B cell (primary cell): ENCODE measurements around the gene RNF39. TPM values are rescaled to one million over a fixed set of nuclear protein-coding genes. Genes with fewer than 3 reads are reported as not detected.

ENCODE experiments used
- ATAC-seq: fragments of 200-7000 bp; cut with Tn5 transposase; one replicate; pipeline ENCODE4 v1.10.0; 2021; ENCODE audit warnings: low read depth, mild to moderate bottlenecking, moderate number of reproducible peaks, moderate library complexity
- CTCF ChIA-PET: fragments of 350-600 bp; sonication (Branson Sonifier 250); formaldehyde crosslinking; loops from one replicate; lab custom pipeline; 2021; ENCODE audit warnings: antibody characterized with exemption, inconsistent platforms; lab: Charles Lee
- POLR2A ChIA-PET: fragments of 350-600 bp; sonication (Branson Sonifier 250); formaldehyde crosslinking; loops from one replicate; lab custom pipeline; 2021; ENCODE audit warnings: antibody characterized with exemption; lab: Charles Lee
- DNase-seq: peaks from one replicate; pipeline ENCODE4 v3.0.0; 2013
- H2AFZ ChIP-seq: 2 replicates; pipeline ENCODE4 v1.6.1; 2012; ENCODE audit warnings: mild to moderate bottlenecking, low read depth, low read length; ENCODE audit not compliant: insufficient read depth, poor library complexity, severe bottlenecking
- H3K27ac ChIP-seq, 2 donors: 1 replicate in 1 of 2; 2 replicates in 1 of 2; pipeline ENCODE4 v1.5.1; 2012 to 2013; ENCODE audit warnings: low read length in 2 of 2, mild to moderate bottlenecking in 2 of 2, moderate library complexity in 1 of 2
- H3K27me3 ChIP-seq, 4 experiments: fragments of 200-600 bp in 1 of 4; sonication (generic) in 1 of 4; replicated peaks in 1 of 4; 1 replicate in 2 of 4; 2 replicates in 2 of 4; pipeline versions ENCODE4 v1.6.1 to v1.7.0; 2013 to 2016; ENCODE audit warnings: low read length in 3 of 4, mild to moderate bottlenecking in 2 of 4, mixed read lengths in 1 of 4, moderate library complexity in 1 of 4; ENCODE audit not compliant: insufficient read depth in 4 of 4, control insufficient read depth in 3 of 4; ENCODE audit errors: control extremely low read depth in 1 of 4
- H3K36me3 ChIP-seq, 2 experiments: replicated peaks in 1 of 2; 1 replicate in 1 of 2; 2 replicates in 1 of 2; pipeline versions ENCODE4 v1.6.1 to v1.7.1; 2013; ENCODE audit warnings: low read length in 1 of 2; ENCODE audit not compliant: insufficient read depth in 2 of 2, control insufficient read depth in 1 of 2; ENCODE audit errors: control extremely low read depth in 1 of 2, extremely low read depth in 1 of 2
- H3K4me1 ChIP-seq, 2 donors: fragments of 200-600 bp in 1 of 2; sonication (generic) in 1 of 2; 1 replicate in 1 of 2; 2 replicates in 1 of 2; pipeline versions ENCODE4 v1.5.1 to v1.6.1; 2013 to 2017; ENCODE audit warnings: low read length in 2 of 2; ENCODE audit not compliant: control insufficient read depth in 2 of 2, insufficient read depth in 2 of 2
- H3K4me2 ChIP-seq: replicated peaks from 2 replicates; pipeline ENCODE3; 2012; ENCODE audit warnings: mild to moderate bottlenecking, low read depth, low read length; ENCODE audit not compliant: poor library complexity, severe bottlenecking
- H3K4me3 ChIP-seq, 5 experiments: fragments of 200-600 bp in 1 of 5; sonication (generic) in 1 of 5; 1 replicate in 3 of 5; 2 replicates in 2 of 5; pipeline versions ENCODE4 v1.5.1 to v1.7.0; 2011 to 2016; ENCODE audit warnings: low read length in 4 of 5, mild to moderate bottlenecking in 4 of 5, low read depth in 2 of 5, control low read depth in 1 of 5, moderate library complexity in 1 of 5; ENCODE audit not compliant: insufficient read depth in 1 of 5; ENCODE audit errors: control extremely low read depth in 1 of 5, extremely low read depth in 1 of 5
- H3K79me2 ChIP-seq: fragments of 200-600 bp; sonication (generic); one replicate; pipeline ENCODE4 v1.6.0; 2016; ENCODE audit warnings: low read length; ENCODE audit not compliant: control insufficient read depth, insufficient read depth
- H3K9ac ChIP-seq: fragments of 200-600 bp; sonication (generic); 2 replicates; pipeline ENCODE4 v1.6.1; 2017; ENCODE audit warnings: mild to moderate bottlenecking, low read length, moderate library complexity
- H3K9me3 ChIP-seq, 3 donors: one replicate each; pipeline versions ENCODE4 v1.6.1 to v1.7.1; 2013; ENCODE audit warnings: low read length in 2 of 3; ENCODE audit not compliant: control insufficient read depth in 2 of 3, insufficient read depth in 1 of 3; ENCODE audit errors: control extremely low read depth in 1 of 3
- H4K20me1 ChIP-seq: 2 replicates; pipeline ENCODE4 v1.6.0; 2012; ENCODE audit warnings: mild to moderate bottlenecking, low read length; ENCODE audit not compliant: insufficient read depth, control insufficient read depth, poor library complexity, severe bottlenecking
- H3K27ac Mint-ChIP-seq: one replicate; pipeline ENCODE4 v1.8.0; 2021; ENCODE audit warnings: mixed read lengths
- H3K27me3 Mint-ChIP-seq: one replicate; pipeline ENCODE4 v1.8.0; 2021; ENCODE audit warnings: mixed read lengths
- H3K4me1 Mint-ChIP-seq: one replicate; pipeline ENCODE4 v1.8.0; 2021; ENCODE audit warnings: mixed read lengths
- H3K4me3 Mint-ChIP-seq: one replicate; pipeline ENCODE4 v1.8.0; 2021; ENCODE audit warnings: mixed read lengths
- H3K9me3 Mint-ChIP-seq: one replicate; pipeline ENCODE4 v1.8.0; 2022; ENCODE audit warnings: mixed read lengths; ENCODE audit not compliant: insufficient read depth
- CTCF ChIP-seq: fragments of 200-600 bp; IDR thresholded peaks from one replicate; pipeline ENCODE4 v1.8.0; 2022; ENCODE audit warnings: antibody characterized with exemption, mild to moderate bottlenecking
- EZH2 ChIP-seq: IDR thresholded peaks from 2 replicates; pipeline ENCODE4 v1.6.1; 2012; ENCODE audit warnings: borderline replicate concordance, low read depth, mild to moderate bottlenecking, moderate library complexity, low read length; ENCODE audit not compliant: insufficient read depth, poor library complexity, severe bottlenecking
- WGBS: methylation state at CpG from one replicate; pipeline ENCODE4 v1.1.5; 2013; ENCODE audit warnings: missing lambda C conversion rate; ENCODE audit not compliant: insufficient coverage; 5-methylcytosine and 5-hydroxymethylcytosine counted together
- intact Hi-C: fragments of 100-400 bp; cut with micrococcal nuclease; formaldehyde crosslinking; loops from one replicate; pipeline ENCODE4 v1.10.0; 2022
- polyA plus RNA-seq: library from polyadenylated mRNA; depleted of rRNA; stranded (reverse); fragments of >200 nt; gene quantifications from 2 replicates; pipeline ENCODE4 v1.2.3, GENCODE V29; 2012
- total RNA-seq, 2 donors: library from RNA; stranded (reverse); fragments of 120-200 nt in 1 of 2; gene quantifications; 1 replicate in 1 of 2; 2 replicates in 1 of 2; pipeline versions ENCODE4 v1.2.3 to v1.2.4, GENCODE V29; 2013 to 2022

RNF39 gene
- total and polyA plus RNA-seq, 2 donors (not counting 1 experiment from before 2014, with no cell fraction given), result not detected

- ChIA-PET POLR2A (interaction anchor here (0.6 to 1.5 kb wide), 7 partner anchors 11 to 1475 kb away, joined by 3 to 5 read pairs (median 3); partner anchors contain the start of gene DDX39B), CTCF (interaction anchor here (1.0 to 2.0 kb wide), 4 partner anchors 35 to 217 kb away, joined by 3 to 4 read pairs (median 4); no protein-coding TSS in a partner anchor)
- Histone ChIP-seq H3K27me3 (peaks cover 0 to 13% (median 6%) of the 10 kb centered on the region in 4 experiments), H3K79me2 (peaks cover 43% of the 10 kb centered on the region), H3K4me1 (peaks cover 40 to 42% of the 10 kb centered on the region in 2 donors), H3K9me3 (no peaks in the 10 kb centered on the region), H2AFZ (peak overlapping the region; percentile 61), H4K20me1 (peaks cover 26% of the 10 kb centered on the region), H3K27ac (peak overlapping the region; percentile 93 to 97), H3K36me3 (peaks cover 4 to 36% of the 10 kb centered on the region in 2 experiments), H3K9ac (peak overlapping the region; percentile 69), H3K4me2 (peak overlapping the region; percentile 84), H3K4me3 (peak overlapping the region; percentile 66 to 90 (median 80))
- Mint-ChIP-seq H3K4me1 (peaks cover 52% of the 10 kb centered on the region), H3K27ac (peak overlapping the region; percentile 99), H3K9me3 (no peaks in the 10 kb centered on the region), H3K27me3 (peaks cover 12% of the 10 kb centered on the region), H3K4me3 (peak overlapping the region; percentile 93)
- TF ChIP-seq EZH2, result no peak
- TF ChIP-seq CTCF, result no peak
- 0% methylated on average over 1 of the region's 4 CpGs for WGBS
- intact Hi-C loops, result loop anchor here (1.0 to 10.0 kb wide), 7 partner anchors 101 to 1909 kb away; partner anchors contain the start of genes DXO, HLA-F, TRIM26 and TRIM39
- DNase-seq (no peak), ATAC-seq (no peak)
Measured at GRCh38 chr6:30066082-30066481, 9.5 kb downstream of the RNF39 start.

- H3K79me2 ChIP-seq, result peaks cover 55% of the 10 kb centered on the region
- POLR2A ChIA-PET, result no interaction called here
Measured at GRCh38 chr6:30063315-30063714, 12.3 kb downstream of the RNF39 start.

More at GRCh38 chr6:30063315-30063714, 12.3 kb downstream of the RNF39 start:
- H3K27me3 Mint-ChIP-seq, result no peaks in the 10 kb centered on the region
- Histone ChIP-seq H3K4me2 (no peak overlapping the region), H3K9ac (no peak overlapping the region), H3K27me3 (no peaks in the 10 kb centered on the region), H3K9me3 (no peaks in the 10 kb centered on the region), H3K36me3 (peaks cover 4 to 19% of the 10 kb centered on the region in 2 experiments), H4K20me1 (peaks cover under 1% of the 10 kb centered on the region), H3K4me3 (no peak overlapping the region), H3K27ac (no peak overlapping the region), H3K4me1 (peaks cover 35 to 44% of the 10 kb centered on the region in 2 donors), H2AFZ (no peak overlapping the region)
- peaks cover 59% of the 10 kb centered on the region for H3K4me1 Mint-ChIP-seq
- peak overlapping the region; percentile 48 for H3K4me3 Mint-ChIP-seq
- H3K9me3 Mint-ChIP-seq, result no peaks in the 10 kb centered on the region
- intact Hi-C loops, result loop anchor here (5.0 to 10.0 kb wide), 2 partner anchors 121 to 1911 kb away; partner anchors contain the start of genes DXO and HLA-A
- no peak for DNase-seq
- no peak overlapping the region for H3K27ac Mint-ChIP-seq
- 100% methylated on average over 1 of the region's 2 CpGs for WGBS
- TF ChIP-seq CTCF (no peak), EZH2 (no peak)
- CTCF ChIA-PET, result no interaction called here
- no peak for ATAC-seq
